ENCODE data around the gene MAPK10.

DNA sequence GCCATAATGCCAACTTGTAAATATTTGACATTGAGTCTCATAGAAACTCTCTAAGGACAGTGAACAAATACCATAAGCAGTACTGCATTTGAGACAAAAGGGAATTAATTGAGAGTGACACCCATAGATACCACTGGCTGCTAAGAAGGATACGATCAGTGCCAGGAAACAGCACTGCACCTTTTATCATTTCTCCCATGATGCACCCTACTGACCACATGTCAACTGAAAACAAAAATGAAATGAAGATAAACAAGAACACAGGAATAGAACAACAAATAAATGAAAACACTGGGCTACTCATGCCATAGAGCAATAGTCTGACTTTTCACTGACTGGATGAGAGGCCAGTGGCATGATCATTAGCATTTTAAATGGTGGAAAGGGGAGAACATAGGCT lies 270.8 kb downstream of the MAPK10 start:
- TF ChIP-seq, protein P1, sequence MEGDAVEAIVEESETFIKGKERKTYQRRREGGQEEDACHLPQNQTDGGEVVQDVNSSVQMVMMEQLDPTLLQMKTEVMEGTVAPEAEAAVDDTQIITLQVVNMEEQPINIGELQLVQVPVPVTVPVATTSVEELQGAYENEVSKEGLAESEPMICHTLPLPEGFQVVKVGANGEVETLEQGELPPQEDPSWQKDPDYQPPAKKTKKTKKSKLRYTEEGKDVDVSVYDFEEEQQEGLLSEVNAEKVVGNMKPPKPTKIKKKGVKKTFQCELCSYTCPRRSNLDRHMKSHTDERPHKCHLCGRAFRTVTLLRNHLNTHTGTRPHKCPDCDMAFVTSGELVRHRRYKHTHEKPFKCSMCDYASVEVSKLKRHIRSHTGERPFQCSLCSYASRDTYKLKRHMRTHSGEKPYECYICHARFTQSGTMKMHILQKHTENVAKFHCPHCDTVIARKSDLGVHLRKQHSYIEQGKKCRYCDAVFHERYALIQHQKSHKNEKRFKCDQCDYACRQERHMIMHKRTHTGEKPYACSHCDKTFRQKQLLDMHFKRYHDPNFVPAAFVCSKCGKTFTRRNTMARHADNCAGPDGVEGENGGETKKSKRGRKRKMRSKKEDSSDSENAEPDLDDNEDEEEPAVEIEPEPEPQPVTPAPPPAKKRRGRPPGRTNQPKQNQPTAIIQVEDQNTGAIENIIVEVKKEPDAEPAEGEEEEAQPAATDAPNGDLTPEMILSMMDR (IDR thresholded peaks at IDR 0.05 in 4 of 5, conservative IDR thresholded peaks at IDR 0.05 in 1 of 5) = no peak
- TF ChIP-seq POLR2A (IDR thresholded peaks at IDR 0.05) = no peak
